T-helper 17 cell (primary cell): ENCODE data around the gene SYT5. TPM values are rescaled to one million over a fixed set of nuclear protein-coding genes. Genes with fewer than 3 reads are reported as not detected.
"Not testable (repeated sequence)": the region's sequence is repeated elsewhere in the genome, so short reads cannot be mapped to it uniquely, and the experiment has no call there.

ENCODE experiments used
- ATAC-seq: fragments of 150-1000 bp; cut with Tn5 transposase; 2 replicates; pipeline ENCODE4 v1.10.0; 2021; ENCODE audit warnings: mild to moderate bottlenecking, moderate library complexity
- DNase-seq, 3 donors: peaks; one replicate each; pipeline versions ENCODE4 v3.0.0 to v3.0.0-alpha.2; 2020 to 2021
- H3K9me3 ChIP-seq: one replicate; pipeline ENCODE4 v1.7.0; 2013; ENCODE audit warnings: low read length, mild to moderate bottlenecking; ENCODE audit not compliant: control insufficient read depth, poor library complexity, severe bottlenecking
- H3K27ac Mint-ChIP-seq: one replicate; pipeline ENCODE4 v1.8.0; 2022; ENCODE audit warnings: mild to moderate bottlenecking, moderate library complexity, mixed read lengths
- H3K27me3 Mint-ChIP-seq: one replicate; pipeline ENCODE4 v1.8.0; 2022; ENCODE audit warnings: mixed read lengths
- H3K36me3 Mint-ChIP-seq: one replicate; pipeline ENCODE4 v1.8.0; 2022; ENCODE audit warnings: low read depth, mixed read lengths
- H3K4me1 Mint-ChIP-seq: one replicate; pipeline ENCODE4 v1.8.0; 2022; ENCODE audit warnings: mild to moderate bottlenecking, mixed read lengths
- H3K4me3 Mint-ChIP-seq: one replicate; pipeline ENCODE4 v1.8.0; 2022; ENCODE audit warnings: mild to moderate bottlenecking, moderate library complexity, mixed read lengths
- total RNA-seq, 4 donors: library from RNA in 2 of 4; stranded (reverse) in 2 of 4; gene quantifications; one replicate each; pipeline ENCODE4 v1.2.3 and lab custom pipeline; 2022 to 2026

Gene SYT5
- total RNA-seq, 2 donors from 2014 or later: 3.8 to 4.3 TPM

DNA sequence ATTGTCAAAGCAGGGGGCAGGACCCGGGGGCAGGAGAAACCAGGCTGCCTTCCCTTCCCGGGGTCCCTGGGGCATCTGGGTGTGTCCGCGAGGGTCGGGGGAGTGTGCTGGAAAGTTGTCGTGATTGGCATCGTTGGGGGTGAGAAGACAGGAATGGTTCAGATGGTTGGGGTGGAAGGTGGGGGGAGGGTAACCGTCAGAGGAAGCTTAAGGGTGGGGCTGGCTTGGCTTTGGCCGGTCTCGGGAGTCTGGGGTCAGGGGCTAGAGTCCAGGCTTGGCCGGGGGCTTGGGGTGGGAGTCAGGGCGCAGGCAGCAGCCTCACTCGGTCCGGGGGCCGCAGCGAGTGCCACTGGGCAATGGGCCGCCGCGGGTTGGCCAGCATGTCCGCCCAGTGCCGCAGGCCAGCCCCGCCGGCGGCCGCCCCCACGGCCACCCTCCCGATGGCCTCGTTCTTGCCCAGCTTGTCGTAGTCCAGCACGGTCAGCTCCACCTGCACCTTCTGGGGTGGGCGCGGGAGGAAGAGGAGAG, 6.8 kb downstream of the SYT5 start:
- DNase-seq (no peak), ATAC-seq (no peak)
- H3K27me3 Mint-ChIP-seq: peaks cover 75% of the 10 kb centered on the region
- peaks cover 8% of the 10 kb centered on the region for H3K36me3 Mint-ChIP-seq
- peak overlapping the region; percentile 84 for H3K4me3 Mint-ChIP-seq
- no peaks in the 10 kb centered on the region for H3K9me3 ChIP-seq
- peaks cover 14% of the 10 kb centered on the region for H3K4me1 Mint-ChIP-seq
- H3K27ac Mint-ChIP-seq: no peak overlapping the region

DNA sequence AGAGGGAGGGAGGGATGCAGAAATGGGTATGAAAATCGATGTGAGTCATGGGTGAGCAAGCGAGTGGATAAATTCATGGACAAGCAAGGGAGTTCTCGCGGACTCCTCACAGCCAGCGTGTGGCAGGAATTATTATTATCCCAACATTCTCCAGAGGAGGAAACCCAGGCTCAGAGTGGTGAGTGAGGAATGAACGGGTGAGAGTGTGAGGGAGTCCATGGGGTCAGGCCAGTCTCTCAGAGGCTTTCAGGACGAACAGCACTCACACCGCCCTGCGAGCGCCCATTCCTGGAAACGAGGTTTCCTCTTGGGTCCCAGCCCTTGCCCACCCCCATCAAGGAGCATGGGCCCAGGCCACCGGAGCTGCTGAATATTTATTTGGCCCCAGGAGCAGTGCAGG, 7.3 kb downstream of the SYT5 start:
- H3K9me3 ChIP-seq: no peaks in the 10 kb centered on the region
- Mint-ChIP-seq H3K36me3 (peaks cover 8% of the 10 kb centered on the region), H3K27me3 (peaks cover 73% of the 10 kb centered on the region), H3K27ac (no peak overlapping the region), H3K4me1 (peaks cover 12% of the 10 kb centered on the region), H3K4me3 (peak overlapping the region; percentile 84)
- ATAC-seq (no peak), DNase-seq (no peak)

DNA sequence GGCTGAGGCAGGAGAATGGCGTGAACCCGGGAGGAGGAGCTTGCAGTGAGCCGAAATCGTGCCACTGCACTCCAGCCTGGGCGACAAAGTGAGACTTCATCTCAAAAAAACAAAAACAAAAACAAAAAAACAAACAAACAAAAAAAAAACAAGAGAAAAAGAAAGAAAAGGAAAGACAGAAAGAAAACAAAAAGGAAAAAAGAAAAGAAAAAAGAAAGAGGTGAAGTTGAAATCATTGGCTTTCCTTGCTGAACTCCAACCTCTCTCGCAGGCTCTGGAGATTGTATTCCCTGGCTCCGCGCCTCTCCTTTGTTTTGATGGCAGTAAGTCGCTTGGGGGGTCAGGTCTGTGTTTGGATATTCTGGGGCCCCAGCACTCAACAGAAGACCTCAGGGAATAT, 7.8 kb downstream of the SYT5 start:
- not testable (repeated sequence) for H3K27ac Mint-ChIP-seq, ATAC-seq, H3K9me3 ChIP-seq

DNA sequence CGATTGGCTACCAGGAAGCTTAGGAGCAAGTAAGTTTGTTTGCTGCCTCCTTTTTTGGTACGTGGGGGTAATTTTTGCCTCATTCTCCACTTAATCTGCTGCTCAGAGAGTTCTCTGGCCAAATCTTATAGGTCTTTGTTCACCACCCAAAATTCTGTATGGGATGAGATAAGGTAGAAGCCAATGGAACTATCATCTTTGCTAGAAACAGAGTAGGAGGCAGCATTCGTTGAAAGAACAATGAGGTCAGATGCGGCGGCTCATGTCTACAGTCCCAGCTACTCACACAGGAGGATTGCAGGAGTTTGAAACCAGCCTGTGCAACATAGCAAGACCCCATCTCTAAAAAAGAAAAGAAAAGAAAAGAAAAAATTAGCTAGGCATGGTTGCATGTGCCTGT, 8.6 kb downstream of the SYT5 start:
- Mint-ChIP-seq H3K27ac (no peak overlapping the region), H3K27me3 (peaks cover 74% of the 10 kb centered on the region), H3K4me1 (peaks cover 18% of the 10 kb centered on the region), H3K36me3 (peaks cover 12% of the 10 kb centered on the region), H3K4me3 (no peak overlapping the region)
- DNase-seq: no peak
- no peaks in the 10 kb centered on the region for H3K9me3 ChIP-seq
- ATAC-seq: no peak

More for the DNA sequence above, 7.8 kb downstream of the SYT5 start:
- not testable (repeated sequence) for H3K36me3 Mint-ChIP-seq, DNase-seq
- peaks cover 74% of the 10 kb centered on the region for H3K27me3 Mint-ChIP-seq
- H3K4me1 Mint-ChIP-seq: peaks cover 11% of the 10 kb centered on the region
- peak overlapping the region; percentile 84 for H3K4me3 Mint-ChIP-seq

DNA sequence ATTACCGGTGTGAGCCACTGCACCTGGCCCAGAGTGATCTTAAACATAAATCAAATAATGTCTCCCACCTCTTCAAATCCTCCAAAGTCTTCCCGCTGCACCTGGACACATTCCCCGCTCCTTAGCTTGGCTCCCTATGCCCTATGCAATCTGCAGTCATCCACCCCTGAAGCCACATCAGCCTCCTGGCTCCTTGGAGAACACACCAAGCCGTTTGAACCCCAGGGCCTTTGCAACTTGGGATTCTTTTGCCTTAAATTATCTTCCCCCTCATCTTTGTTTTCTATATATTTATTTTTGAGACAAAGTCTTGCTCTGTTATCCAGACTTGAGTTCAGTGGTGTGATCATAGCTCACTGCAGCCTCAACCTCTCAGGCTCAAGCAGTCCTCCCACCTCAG, 11.0 kb downstream of the SYT5 start:
- H3K36me3 Mint-ChIP-seq: peaks cover 13% of the 10 kb centered on the region
- no peak overlapping the region for H3K27ac Mint-ChIP-seq
- no peak overlapping the region for H3K4me3 Mint-ChIP-seq
- H3K9me3 ChIP-seq: no peaks in the 10 kb centered on the region
- DNase-seq: no peak
- no peak for ATAC-seq
- H3K4me1 Mint-ChIP-seq: peaks cover 18% of the 10 kb centered on the region
- peaks cover 79% of the 10 kb centered on the region for H3K27me3 Mint-ChIP-seq

DNA sequence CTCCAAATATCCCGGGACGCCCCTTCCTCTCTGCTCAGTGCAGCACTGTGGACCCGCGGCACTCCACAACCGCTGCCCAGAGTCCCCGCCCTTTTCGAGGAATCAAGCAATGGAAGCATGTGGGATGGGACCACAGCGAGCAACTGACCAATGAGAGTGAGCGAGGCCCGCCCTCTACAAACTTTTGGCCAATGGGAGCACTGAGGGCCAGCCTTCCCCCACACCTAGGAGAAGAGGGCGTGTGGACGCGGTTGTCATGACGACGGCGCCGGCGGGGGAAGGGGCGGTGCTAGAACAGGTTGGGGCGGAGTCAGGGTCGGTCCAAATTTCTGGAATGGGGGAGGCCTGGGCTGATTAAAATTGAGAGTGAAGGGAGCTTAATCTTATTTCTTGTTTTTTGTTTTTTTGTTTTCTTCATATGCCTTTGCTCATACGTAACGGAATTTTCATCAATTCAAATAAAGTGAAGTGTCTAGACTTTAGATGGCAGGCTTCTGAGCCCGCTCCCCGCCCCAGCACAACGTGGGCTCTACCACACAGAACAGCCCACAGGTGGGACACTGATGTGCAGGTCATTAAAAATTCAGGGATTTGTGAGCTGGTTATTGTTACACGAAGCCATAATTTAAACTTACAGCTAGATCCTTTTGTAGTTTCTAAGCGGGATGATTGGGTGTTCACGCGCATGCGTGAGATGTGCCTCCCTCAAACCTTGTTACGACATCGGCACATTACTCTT, 13.4 kb downstream of the SYT5 start, which contains the start of gene DNAAF3:
Gene DNAAF3 (minus strand): TSS at position 84 of the 739 bp plus-strand sequence. CDS start 200 bp downstream, outside the sequence.
- DNase-seq (peak in 2 of 3 donors; percentile 35 to 45), ATAC-seq (peak; percentile 86)
- H3K9me3 ChIP-seq: no peaks in the 10 kb centered on the region
- Mint-ChIP-seq H3K4me1 (peaks cover 12% of the 10 kb centered on the region), H3K4me3 (peak within 1 kb of the TSS; percentile 37), H3K27ac (no peak within 1 kb of the TSS), H3K36me3 (peaks cover 6% of the 10 kb centered on the region), H3K27me3 (peaks cover 68% of the 10 kb centered on the region)

DNA sequence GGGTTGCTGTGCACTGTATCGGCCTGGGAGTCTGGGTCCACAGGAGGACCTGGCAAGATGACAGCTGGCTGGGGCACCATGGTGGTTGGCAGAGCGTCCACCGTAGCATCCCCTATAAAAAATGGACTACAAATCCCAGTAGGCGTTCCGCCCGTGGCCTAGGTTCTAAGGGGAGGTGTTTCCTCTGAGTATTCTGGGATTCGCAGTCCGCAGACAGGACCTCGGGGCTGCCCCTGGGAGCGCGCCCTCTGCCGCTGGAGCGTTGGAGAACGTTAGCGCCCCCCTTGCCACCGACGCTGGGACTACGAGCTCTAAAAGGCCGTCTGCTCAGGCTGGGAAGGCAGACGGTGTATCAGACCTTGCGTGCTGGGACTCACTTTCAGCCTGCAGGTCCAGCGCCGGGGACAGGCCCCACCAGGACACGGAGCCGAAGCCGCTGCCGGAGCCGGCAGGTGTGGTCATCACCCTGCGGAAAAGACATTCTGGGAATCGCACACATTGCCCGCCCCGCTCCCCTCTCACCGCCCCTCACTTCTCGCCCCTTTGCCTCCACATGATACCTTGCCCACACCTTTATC, 14.0 kb downstream of the SYT5 start:
- no peaks in the 10 kb centered on the region for H3K9me3 ChIP-seq
- ATAC-seq (peak; percentile 35), DNase-seq (no peak)
- peaks cover 12% of the 10 kb centered on the region for H3K4me1 Mint-ChIP-seq
- peaks cover 61% of the 10 kb centered on the region for H3K27me3 Mint-ChIP-seq
- peaks cover 6% of the 10 kb centered on the region for H3K36me3 Mint-ChIP-seq
- peak overlapping the region; percentile 37 for H3K4me3 Mint-ChIP-seq
- no peak overlapping the region for H3K27ac Mint-ChIP-seq

DNA sequence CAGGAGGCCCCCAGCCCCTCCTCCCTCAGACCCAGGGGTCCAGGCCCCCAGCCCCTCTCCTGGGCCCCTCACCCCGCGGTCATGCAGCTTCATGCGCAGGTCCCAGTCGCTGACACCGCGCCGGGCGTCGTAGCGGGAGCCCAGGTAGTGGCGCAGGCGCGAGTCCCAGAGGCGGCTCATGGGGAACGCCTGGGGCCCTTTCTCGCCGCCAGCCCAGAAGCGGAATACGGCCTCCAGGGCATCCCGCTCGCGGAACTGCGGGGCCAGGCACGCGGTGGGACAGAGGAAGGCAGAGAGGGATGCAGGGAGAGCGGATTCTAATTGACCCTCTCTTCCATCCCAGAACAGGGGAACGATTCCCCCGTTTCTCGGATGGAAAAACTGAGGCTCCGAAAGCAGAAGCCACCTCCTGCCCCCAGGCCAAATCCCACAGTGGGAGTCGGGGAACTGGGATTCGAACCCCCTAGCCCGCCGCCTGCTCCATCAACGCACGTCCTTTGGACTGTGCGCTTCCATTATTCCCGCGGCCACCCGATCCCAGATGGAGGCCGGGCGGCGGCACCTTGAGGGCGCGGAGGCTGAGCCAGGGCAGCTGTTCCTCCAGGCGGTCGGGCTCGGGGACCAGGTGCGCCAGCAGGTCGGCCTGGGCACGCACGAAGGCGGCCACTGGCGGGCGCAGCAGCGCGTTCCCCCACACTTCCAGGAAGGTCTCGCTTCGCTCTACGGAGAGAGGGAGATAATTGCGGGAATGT, 18.3 kb downstream of the SYT5 start:
- no peak overlapping the region for H3K27ac Mint-ChIP-seq
- H3K27me3 Mint-ChIP-seq: peaks cover 45% of the 10 kb centered on the region
- H3K4me3 Mint-ChIP-seq: no peak overlapping the region
- peaks cover 7% of the 10 kb centered on the region for H3K36me3 Mint-ChIP-seq
- H3K4me1 Mint-ChIP-seq: peaks cover 9% of the 10 kb centered on the region
- ATAC-seq: no peak
- DNase-seq: no peak
- no peaks in the 10 kb centered on the region for H3K9me3 ChIP-seq

DNA sequence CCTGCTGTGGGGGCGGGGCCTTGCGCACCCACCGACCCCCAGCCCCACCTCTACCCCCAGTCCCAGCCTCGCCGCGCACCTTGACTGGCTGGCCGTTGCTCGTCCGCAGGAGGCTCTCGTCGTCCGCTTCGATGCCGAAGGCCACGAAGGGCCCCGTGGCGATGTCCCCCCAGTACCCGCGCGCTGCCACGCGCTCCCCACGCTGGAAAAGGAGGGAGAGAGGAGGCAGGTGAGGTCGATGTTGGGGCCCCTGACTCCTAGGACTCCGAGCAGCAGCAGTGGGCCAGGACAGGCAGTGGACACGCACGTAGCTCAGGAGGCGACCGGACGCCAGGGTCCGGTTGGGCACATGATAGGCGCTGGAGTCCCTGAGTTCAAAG, 19.1 kb downstream of the SYT5 start:
- Mint-ChIP-seq H3K4me1 (peaks cover 7% of the 10 kb centered on the region), H3K36me3 (peaks cover 3% of the 10 kb centered on the region), H3K4me3 (peak overlapping the region; percentile 3), H3K27me3 (peaks cover 44% of the 10 kb centered on the region), H3K27ac (no peak overlapping the region)
- ATAC-seq (no peak), DNase-seq (no peak)
- no peaks in the 10 kb centered on the region for H3K9me3 ChIP-seq

DNA sequence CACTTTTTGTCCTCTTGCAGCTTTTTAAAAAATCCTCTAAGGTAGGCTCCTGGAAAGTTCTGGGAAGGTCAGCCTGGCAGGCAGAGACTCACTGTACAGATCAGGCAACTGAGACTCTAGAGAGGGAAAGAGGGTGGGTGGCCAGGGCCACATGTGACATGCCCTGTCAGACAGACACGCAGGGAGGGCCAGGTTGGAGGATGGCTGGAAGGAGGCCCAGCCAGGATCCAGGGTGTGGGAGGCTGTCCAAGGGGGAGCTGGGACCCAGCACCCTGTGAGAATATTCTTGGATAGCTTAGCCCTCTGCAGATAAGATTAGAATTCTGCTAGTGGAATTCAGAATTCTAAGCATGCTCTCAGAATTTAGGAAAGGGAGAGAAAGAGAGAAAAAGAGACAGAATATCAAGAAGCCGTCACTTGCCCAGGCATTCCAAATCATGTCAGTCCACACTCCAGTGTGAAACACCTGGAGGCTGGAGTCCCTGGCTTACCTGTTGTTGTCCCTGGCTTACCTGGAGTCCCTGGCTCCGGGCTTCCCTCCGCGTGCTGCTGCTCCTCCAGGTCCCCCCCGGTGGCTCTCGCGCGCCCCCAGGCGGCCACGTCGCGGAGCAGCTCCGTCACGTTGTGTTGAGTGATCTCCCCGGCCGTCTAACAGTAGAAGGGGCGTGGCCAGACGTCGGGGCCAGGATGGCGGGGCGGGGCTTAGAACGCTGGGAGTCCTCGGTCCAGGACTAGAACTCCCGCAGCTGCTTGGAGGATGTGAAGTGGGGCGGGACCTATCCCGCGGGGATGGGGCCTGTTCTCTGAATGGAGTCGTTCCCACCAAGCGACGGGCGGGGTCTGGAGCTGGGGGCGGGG, 19.7 kb downstream of the SYT5 start:
- H3K36me3 Mint-ChIP-seq: peaks cover 3% of the 10 kb centered on the region
- DNase-seq (peak; percentile 78 to 85 (median 82)), ATAC-seq (peak; percentile 97)
- peaks cover 7% of the 10 kb centered on the region for H3K4me1 Mint-ChIP-seq
- peak overlapping the region; percentile 3 for H3K4me3 Mint-ChIP-seq
- peaks cover 38% of the 10 kb centered on the region for H3K27me3 Mint-ChIP-seq
- no peaks in the 10 kb centered on the region for H3K9me3 ChIP-seq
- no peak overlapping the region for H3K27ac Mint-ChIP-seq

DNA sequence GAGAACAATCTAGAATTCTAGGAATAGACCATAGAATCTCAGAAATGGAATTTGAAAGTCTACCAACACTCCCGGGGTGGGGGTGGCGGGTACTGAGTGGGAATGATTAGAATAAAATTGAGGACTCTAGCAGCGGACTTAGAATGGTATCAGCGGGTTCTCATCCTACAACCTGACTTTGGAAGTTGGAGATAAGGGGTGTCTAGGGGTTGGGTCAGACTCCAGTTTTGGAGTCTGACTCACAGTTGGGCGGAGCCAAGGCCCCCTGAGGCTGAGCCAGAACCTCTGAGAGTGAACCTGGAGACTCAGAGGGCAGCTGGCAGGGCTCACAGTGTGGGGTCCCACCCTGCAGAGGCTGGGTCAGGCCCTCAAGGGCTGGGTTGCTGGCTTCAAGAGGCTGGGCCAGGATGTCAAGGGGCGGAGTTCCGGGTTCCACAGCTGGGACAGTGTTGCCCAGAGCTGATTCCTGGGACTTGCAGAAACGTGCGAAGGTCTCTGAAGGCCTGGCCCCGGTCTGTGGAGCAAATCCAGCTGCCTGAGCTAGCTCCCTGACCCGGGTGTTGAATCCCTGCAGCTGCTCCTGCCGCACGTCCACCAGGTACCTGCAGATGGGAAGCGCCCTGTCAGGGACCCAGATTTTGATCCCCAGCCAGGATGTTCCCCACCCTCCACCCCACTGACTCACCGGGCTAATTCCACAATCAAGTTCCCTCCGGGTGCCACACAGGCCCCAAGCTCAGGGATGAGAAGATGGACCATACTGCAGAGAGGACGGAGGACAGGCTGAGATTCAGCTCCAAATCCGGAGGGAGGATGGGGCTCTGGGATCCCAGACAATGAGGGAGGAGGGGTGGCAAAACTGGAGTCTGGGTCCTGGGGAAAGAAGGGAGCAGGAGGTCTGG, 21.0 kb downstream of the SYT5 start:
- DNase-seq: no peak
- H3K9me3 ChIP-seq: no peaks in the 10 kb centered on the region
- Mint-ChIP-seq H3K27ac (no peak overlapping the region), H3K36me3 (peaks cover 3% of the 10 kb centered on the region), H3K4me1 (peaks cover 12% of the 10 kb centered on the region), H3K27me3 (peaks cover 32% of the 10 kb centered on the region), H3K4me3 (no peak overlapping the region)
- ATAC-seq: no peak

DNA sequence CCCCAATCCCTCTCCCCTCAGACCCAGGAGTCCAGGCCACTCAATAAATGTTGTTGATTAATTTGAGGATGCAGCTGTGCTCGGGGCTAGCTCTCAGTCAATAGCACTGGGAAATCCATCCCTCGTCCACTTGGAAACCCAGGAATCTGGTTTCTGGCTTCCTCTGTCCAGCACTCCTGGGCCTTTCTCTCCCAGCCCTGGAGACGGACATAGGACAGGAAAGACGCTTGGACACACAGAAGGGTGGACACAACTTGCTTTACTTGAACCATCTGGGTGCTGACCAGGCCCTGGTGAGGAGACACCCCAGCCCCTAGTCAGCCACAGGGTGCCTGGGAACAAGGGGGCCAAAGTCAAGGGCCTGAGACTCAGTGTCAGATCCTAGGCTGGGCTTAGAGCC, 21.7 kb downstream of the SYT5 start:
- H3K9me3 ChIP-seq: no peaks in the 10 kb centered on the region

More for the DNA sequence above, 21.7 kb downstream of the SYT5 start:
- Mint-ChIP-seq H3K27ac (no peak overlapping the region), H3K36me3 (peaks cover 3% of the 10 kb centered on the region), H3K4me3 (no peak overlapping the region), H3K4me1 (peaks cover 16% of the 10 kb centered on the region), H3K27me3 (peaks cover 25% of the 10 kb centered on the region)
- ATAC-seq: no peak
- no peak for DNase-seq
